ENCODE measurements around the gene C10orf62.
"Not testable (repeated sequence)": the region's sequence is repeated elsewhere in the genome, so short reads cannot be mapped to it uniquely, and the experiment has no call there.

Gene C10orf62
- 0 to 0.06 (median 0) reads per million in 18 experiments for total RNA-seq

DNA sequence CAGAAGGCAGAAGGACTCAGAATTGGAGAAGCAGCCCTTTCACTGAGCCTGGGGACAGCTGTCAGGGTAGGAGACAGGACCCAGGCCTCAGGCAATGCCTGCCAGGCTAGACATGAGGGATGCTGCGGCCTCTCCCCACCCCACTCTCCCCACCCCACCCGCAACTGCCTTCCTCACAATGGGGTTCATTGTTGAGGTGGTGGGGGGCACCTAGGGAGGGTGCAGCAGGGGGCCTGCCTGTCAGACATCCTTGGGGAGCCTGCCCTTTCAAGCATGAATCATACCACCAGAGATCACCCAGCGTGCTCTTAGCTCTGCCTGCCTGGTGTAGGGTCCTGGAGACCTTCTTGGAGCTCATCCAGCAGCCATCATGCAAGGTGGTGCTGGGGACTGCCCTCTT is at the start of gene C10orf62:
Gene C10orf62 (plus strand): TSS at position 243 of the 400 bp plus-strand sequence. CDS start 177 bp downstream, outside the sequence.
- DNase-seq: no peak

DNA sequence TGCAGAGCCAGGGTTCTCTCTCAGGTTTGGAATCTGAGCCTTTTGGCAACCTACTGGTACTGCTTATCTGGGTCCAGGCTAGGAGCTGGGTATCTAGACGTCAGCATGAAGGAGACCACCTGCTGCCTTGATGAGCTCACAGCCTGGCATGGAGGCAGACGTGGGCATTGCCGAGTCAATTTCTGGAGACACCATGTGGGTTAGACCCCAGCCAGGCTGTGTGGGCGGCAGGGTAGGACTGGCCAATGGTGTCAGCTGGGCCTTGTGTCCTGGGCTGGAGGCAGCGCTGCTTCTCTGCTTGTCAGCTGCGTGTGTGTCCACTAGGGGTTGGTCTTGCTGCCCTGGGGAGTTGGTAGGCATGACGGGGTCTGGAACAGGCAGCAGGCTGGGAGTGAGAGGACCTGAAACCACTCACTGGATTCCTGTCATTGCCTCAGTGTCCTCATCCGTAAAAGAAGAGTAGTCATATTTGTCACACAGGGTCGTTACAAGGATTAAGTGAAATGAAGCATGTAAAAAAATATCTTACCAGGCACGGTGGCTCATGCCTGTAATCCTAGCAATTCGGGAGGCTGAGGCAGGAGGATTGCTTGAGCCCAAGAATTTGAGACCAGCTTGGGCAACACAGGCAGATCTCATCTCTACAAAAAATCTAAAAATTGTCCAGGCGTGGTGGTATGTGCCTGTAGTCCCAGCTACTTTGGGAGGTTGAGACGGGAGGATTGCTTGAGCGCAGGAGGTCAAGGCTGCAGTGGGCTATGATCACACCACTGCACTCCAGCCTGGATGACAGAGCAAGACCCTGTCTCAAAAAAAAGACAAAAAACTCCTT is 48.6 kb upstream of the C10orf62 start:
- DNase-seq: peak; percentile 14 to 48

- DNase-seq: peak; percentile 67 to 84
Measured at GRCh38 chr10:97542169-97543024, 47.1 kb upstream of the C10orf62 start.

- DNase-seq: peak; percentile 83 to 93
Measured at GRCh38 chr10:97543025-97543546, 46.4 kb upstream of the C10orf62 start.

DNA sequence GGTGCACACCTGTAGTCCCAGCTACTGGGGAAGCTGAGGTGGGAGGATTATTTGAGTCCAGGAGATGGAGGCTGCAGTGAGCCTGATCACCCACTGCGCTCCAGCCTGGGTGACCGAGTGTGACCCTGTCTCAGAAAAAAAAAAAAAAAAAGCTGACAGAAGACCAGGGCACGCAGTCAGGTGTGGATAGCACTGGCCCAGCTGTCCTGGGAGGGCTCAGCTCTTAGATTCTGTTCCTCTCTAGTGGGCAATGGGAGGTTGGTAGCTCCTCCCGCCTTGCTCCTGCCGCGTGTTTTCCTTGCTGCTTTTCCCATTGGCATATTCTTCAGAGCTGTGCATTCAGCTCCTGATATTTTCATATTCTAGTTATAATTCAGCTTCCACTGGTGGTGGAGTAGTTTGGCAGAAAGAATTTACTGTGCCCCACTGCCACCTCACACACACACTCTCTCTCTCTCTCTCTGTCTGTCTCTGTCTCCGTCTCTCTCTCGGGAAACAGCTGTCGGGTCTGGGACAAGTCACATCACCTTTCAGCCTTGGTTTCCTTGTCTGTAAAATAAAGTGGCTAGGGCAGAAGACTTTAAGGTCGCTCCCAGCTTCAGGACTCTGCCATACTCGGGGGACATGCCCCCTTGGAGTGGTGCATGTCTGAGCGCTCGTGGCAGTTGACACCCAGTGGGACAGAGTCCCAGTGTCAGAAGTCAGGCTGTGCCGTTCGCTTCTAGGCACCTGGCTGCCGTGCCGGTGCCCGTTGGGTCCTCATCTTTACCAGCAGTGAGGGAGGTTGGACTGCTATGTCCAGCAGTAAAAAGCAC is 42.9 kb upstream of the C10orf62 start:
- no peak for DNase-seq

DNA sequence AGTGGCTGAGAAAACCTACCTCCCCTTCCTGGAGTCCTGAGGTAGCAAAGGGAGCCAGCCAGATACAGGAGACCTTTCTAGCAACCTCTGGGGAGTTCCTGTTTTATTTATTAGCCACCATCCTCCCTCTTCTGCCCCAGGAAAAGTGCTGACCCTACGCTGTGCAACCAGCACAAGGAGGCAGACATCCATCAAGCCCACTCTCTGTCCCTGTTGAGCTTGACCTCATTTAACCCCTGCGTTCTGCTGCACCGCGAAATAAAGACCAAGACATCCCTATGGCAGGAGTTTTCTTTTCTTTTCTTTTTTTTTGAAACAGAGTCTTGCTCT is 42.3 kb upstream of the C10orf62 start:
- peak; percentile 32 to 49 for DNase-seq

DNA sequence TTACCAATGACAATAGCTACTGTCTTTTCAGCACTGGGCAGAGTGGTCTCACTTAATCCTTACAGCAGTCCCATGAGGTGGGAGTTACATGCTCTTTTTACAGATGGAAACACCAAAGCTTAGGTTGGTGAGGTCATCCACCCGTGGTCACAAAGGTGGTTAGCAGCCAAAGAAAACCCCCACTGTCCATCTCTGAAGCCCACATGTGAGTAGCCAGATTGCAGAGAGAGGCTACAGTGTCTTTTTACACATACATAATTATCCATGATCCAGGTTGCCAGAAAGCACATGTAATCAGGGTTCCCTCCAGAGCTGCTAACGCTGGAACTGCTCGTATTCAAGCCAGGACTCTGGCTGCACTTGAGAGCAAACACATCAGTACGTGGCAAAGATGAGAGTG is 41.6 kb upstream of the C10orf62 start:
- no peak for DNase-seq

GRCh38 chr10:97548828-97549455 is 40.6 kb upstream of the C10orf62 start:
- no peak for DNase-seq

DNA sequence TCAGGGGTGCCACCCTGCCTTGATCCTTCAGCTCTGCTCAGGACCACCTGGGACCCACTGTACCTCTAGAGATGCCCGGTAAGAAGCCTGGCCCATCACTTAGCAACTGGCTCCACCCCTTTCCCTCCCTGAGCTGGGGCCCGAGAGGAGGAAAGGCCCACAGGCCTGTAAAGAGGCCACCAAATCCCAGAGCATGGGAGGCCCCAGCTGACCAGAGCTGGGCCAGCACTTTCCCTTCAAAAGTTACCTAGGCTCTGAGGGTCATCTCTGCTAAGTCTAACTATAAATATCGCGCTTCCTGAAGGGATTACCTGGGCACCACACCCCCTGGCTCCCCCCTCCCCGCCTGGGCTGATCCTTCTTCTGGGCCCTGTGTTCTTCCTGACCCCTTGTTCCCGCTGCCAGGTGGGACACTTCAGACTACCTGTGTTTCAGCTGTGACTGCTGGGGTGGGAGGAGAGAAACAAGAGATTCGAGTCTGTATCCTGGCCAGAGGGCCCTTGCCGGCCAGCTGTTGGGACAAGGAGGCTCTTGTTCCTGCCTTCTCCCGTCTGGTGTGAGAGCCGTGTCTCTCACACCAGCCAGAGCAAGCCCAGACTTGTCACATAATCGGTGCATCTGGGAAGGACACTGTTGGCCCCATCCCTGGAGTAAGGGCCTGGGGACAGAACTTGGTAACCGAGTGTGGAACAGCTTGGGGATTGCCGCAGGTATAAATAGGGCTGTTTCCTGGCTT is 39.8 kb upstream of the C10orf62 start:
- no peak for DNase-seq

DNA sequence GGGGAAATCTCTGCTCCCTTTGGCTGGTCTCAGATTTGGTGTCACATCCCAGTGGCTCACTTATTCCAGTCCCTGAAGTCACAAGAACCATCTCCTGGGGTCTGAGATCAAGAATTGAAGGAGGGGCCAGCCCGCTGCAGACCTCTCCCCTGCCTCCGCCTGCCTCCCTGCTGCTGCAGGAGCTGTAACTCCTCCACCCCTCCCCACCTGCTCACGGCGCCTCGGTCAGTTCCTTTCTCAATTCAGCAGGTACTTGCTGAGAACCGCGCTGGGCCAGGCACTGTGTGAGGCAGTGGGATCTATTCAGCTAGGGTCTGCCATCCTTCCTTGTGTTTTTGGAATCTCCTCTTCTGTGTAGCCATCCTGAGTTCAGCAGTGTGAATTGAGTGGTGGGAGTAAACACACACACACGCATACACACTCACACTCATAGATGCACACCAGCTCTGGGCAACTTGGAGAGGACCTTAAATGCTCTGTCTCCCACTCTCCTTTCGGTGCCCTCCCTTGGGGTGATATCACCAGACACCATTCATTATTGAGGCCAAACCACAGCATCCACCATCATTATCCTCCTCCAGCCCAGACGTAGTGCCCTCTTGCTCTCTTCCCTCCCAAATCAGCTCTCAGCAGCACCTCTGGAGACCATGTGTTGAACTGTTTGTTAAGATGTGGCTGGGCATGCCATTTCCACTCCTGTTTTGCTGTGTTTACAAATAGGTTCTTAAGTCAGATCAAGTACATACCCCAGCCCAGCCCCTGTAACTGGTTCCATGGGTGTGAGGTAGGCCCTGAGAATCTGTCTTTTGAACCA is 39.0 kb upstream of the C10orf62 start:
- no peak for DNase-seq

GRCh38 chr10:97551271-97551670 is 38.2 kb upstream of the C10orf62 start:
- no peak for DNase-seq

DNA sequence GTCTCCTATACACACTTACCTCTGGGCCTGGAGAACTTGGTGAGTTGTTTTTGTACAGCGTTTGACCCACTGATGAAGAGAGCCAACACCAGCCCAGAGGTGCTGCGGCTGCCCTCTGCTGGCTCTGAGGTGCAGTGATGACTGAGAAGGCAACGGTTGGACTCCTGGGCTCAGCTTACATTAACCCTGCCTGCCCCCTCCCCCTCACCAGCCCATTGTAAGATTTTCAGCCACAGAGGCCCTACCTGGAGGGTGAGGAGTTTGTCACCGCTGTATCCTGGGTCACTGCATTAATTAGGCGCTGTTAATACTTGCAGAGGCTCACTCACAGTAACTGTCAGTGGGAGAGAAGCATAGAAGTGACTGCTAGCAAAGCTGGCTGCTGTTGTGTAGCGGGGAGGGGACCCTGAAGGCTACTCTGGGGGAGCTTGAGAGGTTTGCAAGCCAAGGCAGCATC is 35.9 kb upstream of the C10orf62 start:
- peak; percentile 32 to 56 for DNase-seq

GRCh38 chr10:97554336-97554735 is 35.2 kb upstream of the C10orf62 start:
- DNase-seq: not testable (repeated sequence)

- DNase-seq: not testable (repeated sequence)
Measured at GRCh38 chr10:97555541-97555940, 34.0 kb upstream of the C10orf62 start.

DNA sequence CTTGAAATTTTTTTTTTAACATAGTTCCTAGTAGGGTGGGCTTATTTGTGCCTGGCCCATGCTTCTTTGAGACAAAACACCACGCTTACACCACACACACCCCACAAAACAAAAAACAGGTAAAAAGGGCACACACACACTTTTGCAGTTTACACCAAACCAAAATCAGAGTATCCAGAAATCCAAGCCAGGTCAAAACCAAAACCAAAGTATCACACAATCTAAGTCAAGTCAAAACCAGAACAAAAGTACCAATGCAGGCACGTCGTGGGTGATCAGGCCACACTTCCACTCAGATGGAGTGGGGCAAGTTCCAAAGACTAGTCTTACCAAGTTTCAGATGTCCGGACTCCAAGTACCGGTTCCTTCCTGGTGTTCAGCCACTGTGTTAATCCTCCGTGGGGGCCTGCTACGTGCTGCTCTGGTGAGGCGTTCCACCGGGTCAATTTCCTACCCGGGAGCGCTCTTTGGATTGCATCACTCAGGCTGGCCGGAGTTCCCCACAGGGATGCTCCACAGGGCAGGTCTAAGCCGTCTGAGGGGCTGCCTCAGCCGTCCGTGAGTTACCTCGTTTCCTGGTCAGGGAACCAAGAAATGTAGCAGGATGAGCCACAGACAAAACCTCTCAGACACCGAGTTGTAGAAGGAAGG is 28.7 kb upstream of the C10orf62 start:
- DNase-seq: not testable (repeated sequence)

DNA sequence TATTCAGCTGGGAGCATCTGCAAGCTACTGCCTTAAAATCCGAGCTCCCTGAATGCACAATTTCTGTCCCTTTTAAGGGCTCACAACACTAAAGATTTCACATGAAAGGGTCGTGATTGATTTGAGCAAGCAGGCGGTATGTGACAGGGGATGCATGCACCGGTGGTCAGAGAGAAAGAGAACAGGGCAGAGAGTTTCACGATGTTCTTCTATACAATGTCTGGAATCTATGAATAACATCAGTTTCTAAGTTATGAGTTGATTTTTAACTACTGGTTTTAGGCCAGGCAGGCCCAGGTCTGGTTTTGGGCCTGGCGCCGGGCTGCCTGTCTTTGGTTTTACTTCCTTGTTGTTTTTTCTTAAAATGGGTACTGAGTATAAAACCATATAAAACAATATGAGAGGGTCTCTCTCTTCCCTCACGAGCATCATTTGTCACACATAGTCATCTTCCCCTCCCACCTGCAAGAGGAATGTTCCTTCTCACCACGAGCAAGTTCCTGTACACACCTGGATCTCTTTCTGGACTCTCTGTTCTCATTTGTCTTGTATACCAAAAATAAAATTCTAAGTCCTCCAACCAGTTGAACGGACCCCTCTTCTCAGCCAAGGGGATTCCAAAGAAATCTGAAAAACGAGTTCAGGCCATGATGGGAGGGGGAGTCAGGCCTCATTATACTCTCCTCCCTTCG is 28.0 kb upstream of the C10orf62 start:
- not testable (repeated sequence) for DNase-seq

DNA sequence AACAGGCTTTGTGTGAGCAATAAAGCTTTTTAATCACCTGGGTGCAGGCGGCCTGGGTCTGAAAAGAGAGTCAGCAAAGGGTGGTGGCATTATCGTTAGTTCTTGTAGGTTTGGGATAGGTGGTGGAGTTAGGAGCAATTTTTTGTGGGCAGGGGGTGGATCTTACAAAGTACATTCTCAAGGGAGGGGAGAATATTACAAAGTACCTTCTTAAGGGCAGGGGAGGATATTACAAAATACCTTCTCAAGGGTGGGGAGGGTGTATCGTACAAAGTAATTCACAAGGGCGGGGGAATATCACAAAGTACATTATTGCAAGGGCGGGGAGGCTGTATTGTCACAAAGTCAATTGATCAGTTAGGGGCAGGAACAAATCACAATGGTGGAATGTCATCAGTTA is 27.2 kb upstream of the C10orf62 start:
- not testable (repeated sequence) for DNase-seq

DNA sequence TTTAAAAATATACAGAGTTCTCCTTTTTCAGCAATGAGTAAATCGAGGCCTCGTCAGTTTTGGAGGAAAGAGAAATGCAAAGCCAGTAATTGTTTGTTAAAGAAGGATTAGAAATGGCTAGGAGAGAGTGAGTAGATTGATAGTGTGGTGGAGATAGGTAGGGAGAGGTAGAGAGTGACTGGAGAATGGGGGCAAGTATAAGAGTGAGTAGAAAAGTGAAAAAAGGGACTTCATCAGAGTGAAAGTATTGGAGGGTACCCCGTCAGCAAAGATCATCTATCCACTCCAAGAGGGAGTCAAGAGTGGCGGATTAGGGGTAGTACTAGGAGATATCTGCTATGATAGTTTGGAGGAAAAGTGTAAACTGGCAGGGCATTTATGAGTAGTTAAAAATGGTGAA is 26.2 kb upstream of the C10orf62 start:
- no peak for DNase-seq

DNA sequence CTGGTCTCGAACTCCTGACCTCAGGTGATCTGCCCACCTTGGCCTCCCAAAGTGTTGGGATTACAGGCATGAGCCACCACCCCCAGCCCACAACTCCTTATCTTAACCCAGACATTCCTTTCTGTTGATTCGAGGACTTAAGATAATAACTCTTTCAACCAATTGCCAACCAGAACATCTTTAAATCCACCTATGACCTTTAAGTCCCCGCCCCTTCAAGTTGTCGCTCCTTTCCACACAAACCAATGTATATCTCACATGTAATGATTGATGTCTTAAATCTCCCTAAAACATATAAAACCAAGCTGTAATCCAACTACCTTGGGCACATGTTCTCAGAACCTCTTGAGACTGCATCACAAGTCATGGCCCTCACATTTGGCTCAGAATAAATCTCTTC is 24.7 kb upstream of the C10orf62 start:
- no peak for DNase-seq

Data from inflammatory macrophage (primary cell).